HEK293 (cell line): Measurements from ENCODE around the gene PCCA.
A peak's percentile ranks its signal among the peaks of the same experiment; 100 is the strongest.

Source experiments
- CTCF ChIA-PET: fragments of 350-600 bp; formaldehyde crosslinking; extraction: SDS; loops from one replicate; lab custom pipeline; 2021; ENCODE audit warnings: antibody characterized with exemption; lab: Yijun Ruan, JAX
- POLR2A ChIA-PET: fragments of 300-600 bp; formaldehyde crosslinking; extraction: SDS; loops from one replicate; lab custom pipeline; 2020; ENCODE audit warnings: antibody characterized with exemption, inconsistent platforms; lab: Yijun Ruan, JAX
- H3K27ac ChIP-seq: fragments of 200-500 bp; sonication (Bioruptor generic); 2 replicates; pipeline ENCODE4 v1.5.1; 2014; ENCODE audit warnings: low read depth, low read length, control low read depth, inconsistent platforms; ENCODE audit errors: extremely low read depth
- H3K36me3 ChIP-seq, 2 experiments: fragments of 200-500 bp in 1 of 2; sonication (Bioruptor generic) in 1 of 2; 1 replicate in 1 of 2; 2 replicates in 1 of 2; pipeline ENCODE4 v1.5.1; 2014 to 2017; ENCODE audit warnings: inconsistent platforms in 2 of 2, low read length in 2 of 2; ENCODE audit not compliant: control insufficient read depth in 2 of 2, insufficient read depth in 1 of 2
- H3K4me1 ChIP-seq: fragments of 200-500 bp; sonication (Bioruptor generic); 2 replicates; pipeline ENCODE4 v1.5.1; 2014; ENCODE audit warnings: mild to moderate bottlenecking, low read length, inconsistent platforms; ENCODE audit not compliant: control insufficient read depth, insufficient read depth
- H3K4me3 ChIP-seq: 2 replicates; pipeline ENCODE4 v1.5.1; 2011; ENCODE audit warnings: low read depth, mild to moderate bottlenecking, control low read depth, low read length, moderate library complexity
- H3K9me3 ChIP-seq: fragments of 200-500 bp; sonication (Bioruptor generic); 2 replicates; pipeline ENCODE4 v1.5.1; 2014; ENCODE audit warnings: low read depth, low read length, inconsistent platforms; ENCODE audit not compliant: control insufficient read depth, insufficient read depth
- ATF2 ChIP-seq: fragments of 450-650 bp; formaldehyde crosslinking; IDR thresholded peaks from 2 replicates; pipeline ENCODE4 v1.5.1; 2016; ENCODE audit warnings: missing biosample characterization, missing genetic modification characterization, low read depth
- IKZF3 ChIP-seq: fragments of 450-650 bp; IDR thresholded peaks from 2 replicates; pipeline ENCODE4 v1.5.0; 2018; ENCODE audit warnings: missing biosample characterization, mild to moderate bottlenecking, missing genetic modification characterization, moderate library complexity
- SALL2 ChIP-seq: fragments of 450-650 bp; formaldehyde crosslinking; IDR thresholded peaks from 2 replicates; pipeline ENCODE4 v1.5.0; 2017; ENCODE audit warnings: missing biosample characterization, mild to moderate bottlenecking, missing genetic modification characterization, borderline replicate concordance
- ZFP37 ChIP-seq: fragments of 450-650 bp; formaldehyde crosslinking; IDR thresholded peaks from 2 replicates; pipeline ENCODE4 v1.5.1; 2016; ENCODE audit warnings: missing biosample characterization, missing genetic modification characterization
- ZFP41 ChIP-seq: fragments of 450-650 bp; formaldehyde crosslinking; IDR thresholded peaks from 2 replicates; pipeline ENCODE4 v1.5.1; 2016; ENCODE audit warnings: missing biosample characterization, missing genetic modification characterization, borderline replicate concordance
- ZNF10 ChIP-seq: fragments of 450-650 bp; formaldehyde crosslinking; IDR thresholded peaks from 2 replicates; pipeline ENCODE4 v1.5.1; 2017; ENCODE audit warnings: missing biosample characterization, missing genetic modification characterization
- ZNF155 ChIP-seq: fragments of 450-650 bp; formaldehyde crosslinking; IDR thresholded peaks from 2 replicates; pipeline ENCODE4 v1.5.1; 2016; ENCODE audit warnings: missing biosample characterization, missing genetic modification characterization
- ZNF157 ChIP-seq: fragments of 450-650 bp; formaldehyde crosslinking; IDR thresholded peaks from 2 replicates; pipeline ENCODE4 v1.5.1; 2016; ENCODE audit warnings: missing biosample characterization, missing genetic modification characterization
- ZNF175 ChIP-seq: fragments of 450-650 bp; formaldehyde crosslinking; IDR thresholded peaks from 2 replicates; pipeline ENCODE4 v1.5.1; 2016; ENCODE audit warnings: missing biosample characterization, missing genetic modification characterization
- ZNF266 ChIP-seq: fragments of 450-650 bp; formaldehyde crosslinking; IDR thresholded peaks from 2 replicates; pipeline ENCODE4 v1.5.1; 2016; ENCODE audit warnings: missing biosample characterization, missing genetic modification characterization, low read depth
- ZNF366 ChIP-seq: fragments of 450-650 bp; formaldehyde crosslinking; conservative IDR thresholded peaks from 2 replicates; pipeline ENCODE4 v1.5.1; 2016; ENCODE audit warnings: missing biosample characterization, missing genetic modification characterization
- ZNF37A ChIP-seq: fragments of 450-650 bp; IDR thresholded peaks from 2 replicates; pipeline ENCODE4 v1.5.1; 2018; ENCODE audit warnings: missing biosample characterization, missing genetic modification characterization
- ZNF558 ChIP-seq: fragments of 450-650 bp; formaldehyde crosslinking; IDR thresholded peaks from 2 replicates; pipeline ENCODE4 v1.5.1; 2016; ENCODE audit warnings: missing biosample characterization, missing genetic modification characterization
- ZNF626 ChIP-seq: fragments of 450-650 bp; sonication (Bioruptor Pico); formaldehyde crosslinking; IDR thresholded peaks from 2 replicates; pipeline ENCODE4 v1.5.1; 2018; ENCODE audit warnings: missing biosample characterization, missing genetic modification characterization, inconsistent platforms
- ZNF658 ChIP-seq: fragments of 450-650 bp; formaldehyde crosslinking; IDR thresholded peaks from 2 replicates; pipeline ENCODE4; 2016; ENCODE audit warnings: missing biosample characterization, missing genetic modification characterization
- ZNF792 ChIP-seq: fragments of 450-650 bp; formaldehyde crosslinking; IDR thresholded peaks from 2 replicates; pipeline ENCODE4 v1.5.1; 2016; ENCODE audit warnings: missing biosample characterization, missing genetic modification characterization
- ZSCAN30 ChIP-seq: fragments of 450-650 bp; IDR thresholded peaks from 2 replicates; pipeline ENCODE4 v1.5.1; 2018; ENCODE audit warnings: missing biosample characterization, mild to moderate bottlenecking, missing genetic modification characterization, moderate library complexity
- TF ChIP-seq, protein P1 (sequence below): fragments of 450-650 bp; IDR thresholded peaks from 2 replicates; pipeline ENCODE4 v1.5.1; 2018; ENCODE audit warnings: missing biosample characterization, missing genetic modification characterization
- TF ChIP-seq, protein P2 (sequence below): fragments of 450-650 bp; formaldehyde crosslinking; IDR thresholded peaks from 2 replicates; pipeline ENCODE4 v1.5.1; 2016; ENCODE audit warnings: missing biosample characterization, missing genetic modification characterization
- TF ChIP-seq, protein P3 (sequence below): fragments of 450-650 bp; IDR thresholded peaks from 2 replicates; pipeline ENCODE4 v1.5.1; 2018; ENCODE audit warnings: missing biosample characterization, mild to moderate bottlenecking, missing genetic modification characterization
- TF ChIP-seq, protein P4 (sequence below): fragments of 450-650 bp; formaldehyde crosslinking; IDR thresholded peaks from 2 replicates; pipeline ENCODE4 v1.5.1; 2017; ENCODE audit warnings: missing biosample characterization, missing genetic modification characterization

PCCA gene

DNA sequence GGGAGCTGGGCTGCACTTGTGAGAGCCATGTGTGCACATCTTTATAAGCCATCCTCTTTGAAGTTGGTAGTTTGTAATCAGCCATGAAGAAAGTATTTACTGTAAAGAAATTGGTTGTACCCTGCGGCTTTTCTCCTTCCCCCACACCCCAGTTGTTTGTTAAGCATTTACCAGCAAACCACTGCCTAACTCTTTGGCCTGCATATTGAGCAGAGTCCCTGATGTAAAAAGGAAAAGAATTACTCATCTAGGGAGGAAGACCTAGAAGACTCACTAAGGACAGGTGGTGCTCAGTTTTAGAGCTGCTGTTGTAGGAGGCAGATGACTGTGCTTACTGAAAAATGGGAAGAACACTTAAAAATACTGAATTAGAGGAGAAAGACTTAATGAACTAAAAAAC, 245.3 kb downstream of the PCCA start (continued):
- TF ChIP-seq, protein P1, sequence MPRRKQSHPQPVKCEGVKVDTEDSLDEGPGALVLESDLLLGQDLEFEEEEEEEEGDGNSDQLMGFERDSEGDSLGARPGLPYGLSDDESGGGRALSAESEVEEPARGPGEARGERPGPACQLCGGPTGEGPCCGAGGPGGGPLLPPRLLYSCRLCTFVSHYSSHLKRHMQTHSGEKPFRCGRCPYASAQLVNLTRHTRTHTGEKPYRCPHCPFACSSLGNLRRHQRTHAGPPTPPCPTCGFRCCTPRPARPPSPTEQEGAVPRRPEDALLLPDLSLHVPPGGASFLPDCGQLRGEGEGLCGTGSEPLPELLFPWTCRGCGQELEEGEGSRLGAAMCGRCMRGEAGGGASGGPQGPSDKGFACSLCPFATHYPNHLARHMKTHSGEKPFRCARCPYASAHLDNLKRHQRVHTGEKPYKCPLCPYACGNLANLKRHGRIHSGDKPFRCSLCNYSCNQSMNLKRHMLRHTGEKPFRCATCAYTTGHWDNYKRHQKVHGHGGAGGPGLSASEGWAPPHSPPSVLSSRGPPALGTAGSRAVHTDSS (tag by site-specific recombination), result no peak
- TF ChIP-seq, all 188 proteins: peak for 0

GRCh38 chr13:100336795-100337516, 248.1 kb downstream of the PCCA start:
- POLR2A ChIA-PET, result no interaction called here
- no peak for TF ChIP-seq IKZF3 (tag by site-specific recombination)
- CTCF ChIA-PET, result interaction anchor here (0.5 to 0.6 kb wide), 2 partner anchors 30 to 739 kb away, joined by 3 read pairs; no protein-coding TSS in a partner anchor

GRCh38 chr13:100338275-100338674, 249.4 kb downstream of the PCCA start:
- H3K4me1 ChIP-seq, result no peaks in the 10 kb centered on the region
- peak; percentile 82 for TF ChIP-seq ZNF157 (tag by site-specific recombination)
- no peak for TF ChIP-seq ZNF558 (tag by site-specific recombination)
- TF ChIP-seq ZNF155 (tag by site-specific recombination), result no peak
- TF ChIP-seq ATF2 (tag by site-specific recombination), result peak; percentile 50; the same call in 1 of the 2 replicates
- no peak for TF ChIP-seq ZFP41
- TF ChIP-seq, protein P2, sequence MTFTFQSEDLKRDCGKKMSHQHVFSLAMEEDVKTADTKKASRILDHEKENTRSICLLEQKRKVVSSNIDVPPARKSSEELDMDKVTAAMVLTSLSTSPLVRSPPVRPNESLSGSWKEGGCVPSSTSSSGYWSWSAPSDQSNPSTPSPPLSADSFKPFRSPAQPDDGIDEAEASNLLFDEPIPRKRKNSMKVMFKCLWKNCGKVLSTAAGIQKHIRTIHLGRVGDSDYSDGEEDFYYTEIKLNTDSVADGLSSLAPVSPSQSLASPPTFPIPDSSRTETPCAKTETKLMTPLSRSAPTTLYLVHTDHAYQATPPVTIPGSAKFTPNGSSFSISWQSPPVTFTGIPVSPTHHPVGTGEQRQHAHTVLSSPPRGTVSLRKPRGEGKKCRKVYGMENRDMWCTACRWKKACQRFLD, result no peak
- no peak for TF ChIP-seq ZSCAN30 (tag by site-specific recombination)
- TF ChIP-seq, protein P3, sequence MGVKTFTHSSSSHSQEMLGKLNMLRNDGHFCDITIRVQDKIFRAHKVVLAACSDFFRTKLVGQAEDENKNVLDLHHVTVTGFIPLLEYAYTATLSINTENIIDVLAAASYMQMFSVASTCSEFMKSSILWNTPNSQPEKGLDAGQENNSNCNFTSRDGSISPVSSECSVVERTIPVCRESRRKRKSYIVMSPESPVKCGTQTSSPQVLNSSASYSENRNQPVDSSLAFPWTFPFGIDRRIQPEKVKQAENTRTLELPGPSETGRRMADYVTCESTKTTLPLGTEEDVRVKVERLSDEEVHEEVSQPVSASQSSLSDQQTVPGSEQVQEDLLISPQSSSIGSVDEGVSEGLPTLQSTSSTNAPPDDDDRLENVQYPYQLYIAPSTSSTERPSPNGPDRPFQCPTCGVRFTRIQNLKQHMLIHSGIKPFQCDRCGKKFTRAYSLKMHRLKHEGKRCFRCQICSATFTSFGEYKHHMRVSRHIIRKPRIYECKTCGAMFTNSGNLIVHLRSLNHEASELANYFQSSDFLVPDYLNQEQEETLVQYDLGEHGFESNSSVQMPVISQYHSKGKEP (tag by site-specific recombination), result no peak
- TF ChIP-seq ZNF37A (tag by site-specific recombination), result no peak
- TF ChIP-seq, all 188 proteins: peak for 2
- Histone ChIP-seq H3K4me3 (no peak overlapping the region), H3K36me3 (no peaks in the 10 kb centered on the region), H3K27ac (no peak overlapping the region), H3K9me3 (no peaks in the 10 kb centered on the region)
- ChIA-PET POLR2A (no interaction called here), CTCF (no interaction called here)

More at GRCh38 chr13:100336795-100337516, 248.1 kb downstream of the PCCA start:
- Histone ChIP-seq H3K27ac (no peak overlapping the region), H3K4me3 (no peak overlapping the region), H3K4me1 (no peaks in the 10 kb centered on the region), H3K36me3 (no peaks in the 10 kb centered on the region), H3K9me3 (no peaks in the 10 kb centered on the region)

- ChIA-PET CTCF (no interaction called here), POLR2A (no interaction called here)
- TF ChIP-seq ZNF10 (tag by site-specific recombination) (no peak), SALL2 (no peak), ZNF792 (tag by site-specific recombination) (no peak), ZNF626 (no peak), ZNF366 (tag by site-specific recombination) (no peak), ZNF266 (tag by site-specific recombination) (no peak), ZNF658 (tag by site-specific recombination) (no peak), ZFP37 (tag by site-specific recombination) (no peak), ZNF175 (tag by site-specific recombination) (no peak)
- TF ChIP-seq, protein P4, sequence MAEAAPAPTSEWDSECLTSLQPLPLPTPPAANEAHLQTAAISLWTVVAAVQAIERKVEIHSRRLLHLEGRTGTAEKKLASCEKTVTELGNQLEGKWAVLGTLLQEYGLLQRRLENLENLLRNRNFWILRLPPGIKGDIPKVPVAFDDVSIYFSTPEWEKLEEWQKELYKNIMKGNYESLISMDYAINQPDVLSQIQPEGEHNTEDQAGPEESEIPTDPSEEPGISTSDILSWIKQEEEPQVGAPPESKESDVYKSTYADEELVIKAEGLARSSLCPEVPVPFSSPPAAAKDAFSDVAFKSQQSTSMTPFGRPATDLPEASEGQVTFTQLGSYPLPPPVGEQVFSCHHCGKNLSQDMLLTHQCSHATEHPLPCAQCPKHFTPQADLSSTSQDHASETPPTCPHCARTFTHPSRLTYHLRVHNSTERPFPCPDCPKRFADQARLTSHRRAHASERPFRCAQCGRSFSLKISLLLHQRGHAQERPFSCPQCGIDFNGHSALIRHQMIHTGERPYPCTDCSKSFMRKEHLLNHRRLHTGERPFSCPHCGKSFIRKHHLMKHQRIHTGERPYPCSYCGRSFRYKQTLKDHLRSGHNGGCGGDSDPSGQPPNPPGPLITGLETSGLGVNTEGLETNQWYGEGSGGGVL (tag by site-specific recombination), result no peak
- no peaks in the 10 kb centered on the region for H3K4me1 ChIP-seq
- H3K4me3 ChIP-seq, result no peak overlapping the region
- no peaks in the 10 kb centered on the region for H3K36me3 ChIP-seq
- H3K27ac ChIP-seq, result no peak overlapping the region
- no peaks in the 10 kb centered on the region for H3K9me3 ChIP-seq
Observed at GRCh38 chr13:100339411-100339940, 250.6 kb downstream of the PCCA start.
